ENCODE results near the gene KCNQ1.

DNA sequence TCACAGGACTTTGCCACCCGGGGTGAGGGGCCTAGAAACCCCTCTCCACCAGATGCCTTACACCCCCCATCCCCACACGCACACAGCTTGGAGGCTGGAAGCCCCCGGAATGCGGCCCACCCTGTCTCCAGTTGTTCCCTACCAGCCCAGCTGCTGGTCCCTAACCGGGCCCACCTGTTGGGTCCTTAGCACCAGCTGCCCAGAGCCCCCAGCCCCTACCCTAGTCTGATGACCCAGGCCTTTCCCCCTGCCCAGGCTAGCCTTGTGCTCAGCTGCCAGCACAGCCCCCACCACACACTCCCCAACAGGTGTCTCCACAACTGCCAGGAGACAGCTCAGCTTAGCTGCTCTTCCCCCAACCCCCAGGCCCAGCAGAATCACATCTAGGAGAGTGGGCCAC lies 373.7 kb downstream of the KCNQ1 start:
- TF ChIP-seq, protein P1, sequence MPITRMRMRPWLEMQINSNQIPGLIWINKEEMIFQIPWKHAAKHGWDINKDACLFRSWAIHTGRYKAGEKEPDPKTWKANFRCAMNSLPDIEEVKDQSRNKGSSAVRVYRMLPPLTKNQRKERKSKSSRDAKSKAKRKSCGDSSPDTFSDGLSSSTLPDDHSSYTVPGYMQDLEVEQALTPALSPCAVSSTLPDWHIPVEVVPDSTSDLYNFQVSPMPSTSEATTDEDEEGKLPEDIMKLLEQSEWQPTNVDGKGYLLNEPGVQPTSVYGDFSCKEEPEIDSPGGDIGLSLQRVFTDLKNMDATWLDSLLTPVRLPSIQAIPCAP (CRISPR knock-in tag; IDR thresholded peaks at IDR 0.05), result no peak
- TF ChIP-seq ZNF121 (CRISPR knock-in tag; IDR thresholded peaks at IDR 0.05) (no peak), CREB1 (CRISPR knock-in tag; IDR thresholded peaks at IDR 0.05) (no peak)
- TF ChIP-seq, protein P2, sequence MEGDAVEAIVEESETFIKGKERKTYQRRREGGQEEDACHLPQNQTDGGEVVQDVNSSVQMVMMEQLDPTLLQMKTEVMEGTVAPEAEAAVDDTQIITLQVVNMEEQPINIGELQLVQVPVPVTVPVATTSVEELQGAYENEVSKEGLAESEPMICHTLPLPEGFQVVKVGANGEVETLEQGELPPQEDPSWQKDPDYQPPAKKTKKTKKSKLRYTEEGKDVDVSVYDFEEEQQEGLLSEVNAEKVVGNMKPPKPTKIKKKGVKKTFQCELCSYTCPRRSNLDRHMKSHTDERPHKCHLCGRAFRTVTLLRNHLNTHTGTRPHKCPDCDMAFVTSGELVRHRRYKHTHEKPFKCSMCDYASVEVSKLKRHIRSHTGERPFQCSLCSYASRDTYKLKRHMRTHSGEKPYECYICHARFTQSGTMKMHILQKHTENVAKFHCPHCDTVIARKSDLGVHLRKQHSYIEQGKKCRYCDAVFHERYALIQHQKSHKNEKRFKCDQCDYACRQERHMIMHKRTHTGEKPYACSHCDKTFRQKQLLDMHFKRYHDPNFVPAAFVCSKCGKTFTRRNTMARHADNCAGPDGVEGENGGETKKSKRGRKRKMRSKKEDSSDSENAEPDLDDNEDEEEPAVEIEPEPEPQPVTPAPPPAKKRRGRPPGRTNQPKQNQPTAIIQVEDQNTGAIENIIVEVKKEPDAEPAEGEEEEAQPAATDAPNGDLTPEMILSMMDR (IDR thresholded peaks at IDR 0.05), result no peak

Measured in WTC11 (cell line).